HepG2 (cell line): ENCODE measurements around the gene TUT7. TPM values are rescaled to one million over a fixed set of nuclear protein-coding genes. Genes with fewer than 3 reads are reported as not detected.

ENCODE experiments used
- RAD21 ChIP-seq: fragments of 450-650 bp; formaldehyde crosslinking; IDR thresholded peaks from 2 replicates; pipeline ENCODE4 v1.5.0; 2020; ENCODE audit warnings: mild to moderate bottlenecking
- ZNF552 ChIP-seq: sonication (generic); formaldehyde crosslinking; IDR thresholded peaks from 2 replicates; pipeline ENCODE4 v1.9.0; 2022; ENCODE audit warnings: missing genetic modification reagents, mild to moderate bottlenecking, borderline replicate concordance
- ZNF567 ChIP-seq: sonication (generic); formaldehyde crosslinking; IDR thresholded peaks from 2 replicates; pipeline ENCODE4 v1.8.1; 2023; ENCODE audit warnings: mild to moderate bottlenecking, missing genetic modification reagents, borderline replicate concordance
- polyA plus RNA-seq, 8 experiments: library from polyadenylated mRNA; depleted of rRNA in 3 of 8; stranded (reverse) in 7 of 8; unstranded in 1 of 8; fragments of >200 nt; fragmentation: Illumina TruSeq in 4 of 8; extraction: Trizol in 4 of 8; gene quantifications; 2 replicates each; pipeline versions ENCODE4 v1.2.1 to v1.2.3, GENCODE V29; 2011 to 2016; ENCODE audit warnings: low read depth in 4 of 8, missing spikeins in 1 of 8, mixed read lengths in 1 of 8; ENCODE audit not compliant: insufficient read depth in 1 of 8
- total RNA-seq, 5 experiments: library from RNA; depleted of rRNA; stranded (reverse); fragments of >200 nt; fragmentation: Illumina TruSeq; extraction: Trizol; gene quantifications; 2 replicates each; pipeline ENCODE4 v1.2.3, GENCODE V29; 2016; ENCODE audit warnings: low read depth in 1 of 5
- TF ChIP-seq, protein P1 (sequence below): sonication (generic); formaldehyde crosslinking; IDR thresholded peaks from 2 replicates; pipeline ENCODE4 v1.5.0; 2020; ENCODE audit warnings: mild to moderate bottlenecking, missing genetic modification reagents, moderate library complexity
- TF ChIP-seq, protein P2 (sequence below), 2 experiments: fragments of 450-650 bp in 1 of 2; sonication (generic) in 1 of 2; formaldehyde crosslinking in 1 of 2; IDR thresholded peaks; 2 replicates each; pipeline versions ENCODE4 v1.6.1 to v1.8.0; 2016 to 2022; ENCODE audit warnings: antibody characterized with exemption in 1 of 2, mild to moderate bottlenecking in 1 of 2, missing genetic modification reagents in 1 of 2
- TF ChIP-seq, protein P3 (sequence below): sonication (generic); formaldehyde crosslinking; conservative IDR thresholded peaks from 2 replicates; pipeline ENCODE4 v1.5.0; 2020; ENCODE audit warnings: missing genetic modification reagents

Gene TUT7
- total and polyA plus RNA-seq, 2 of the 13 experiments (the other 11 are each of a cell fraction or from before 2014, with no cell fraction given), result 12.0 to 19.4 TPM

DNA sequence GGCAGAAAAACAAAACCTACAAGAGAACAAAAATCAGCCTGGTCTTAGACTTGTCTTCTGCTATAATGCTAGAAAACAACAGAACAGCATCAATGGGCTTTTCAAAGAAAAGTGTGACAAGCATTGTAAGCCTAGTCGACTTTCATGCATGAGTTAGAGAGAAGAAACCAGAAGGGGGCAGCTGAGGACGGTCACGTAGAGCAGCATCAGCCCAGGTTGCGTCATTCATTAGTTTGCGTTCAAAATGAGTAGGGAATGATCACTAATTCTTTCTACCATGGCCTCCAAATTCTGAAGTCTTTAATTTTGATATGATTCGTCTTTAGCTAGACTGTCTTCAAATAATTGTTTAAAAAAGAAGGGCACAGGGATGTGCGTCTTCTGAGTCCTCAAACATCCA, 67.2 kb downstream of the TUT7 start (continued):
- TF ChIP-seq ZNF552 (CRISPR knock-in tag) (no peak), ZNF567 (no peak), RAD21 (0 out of 2 replicates have a peak, but pooled peaks have one; percentile 21)
- TF ChIP-seq, protein P1, sequence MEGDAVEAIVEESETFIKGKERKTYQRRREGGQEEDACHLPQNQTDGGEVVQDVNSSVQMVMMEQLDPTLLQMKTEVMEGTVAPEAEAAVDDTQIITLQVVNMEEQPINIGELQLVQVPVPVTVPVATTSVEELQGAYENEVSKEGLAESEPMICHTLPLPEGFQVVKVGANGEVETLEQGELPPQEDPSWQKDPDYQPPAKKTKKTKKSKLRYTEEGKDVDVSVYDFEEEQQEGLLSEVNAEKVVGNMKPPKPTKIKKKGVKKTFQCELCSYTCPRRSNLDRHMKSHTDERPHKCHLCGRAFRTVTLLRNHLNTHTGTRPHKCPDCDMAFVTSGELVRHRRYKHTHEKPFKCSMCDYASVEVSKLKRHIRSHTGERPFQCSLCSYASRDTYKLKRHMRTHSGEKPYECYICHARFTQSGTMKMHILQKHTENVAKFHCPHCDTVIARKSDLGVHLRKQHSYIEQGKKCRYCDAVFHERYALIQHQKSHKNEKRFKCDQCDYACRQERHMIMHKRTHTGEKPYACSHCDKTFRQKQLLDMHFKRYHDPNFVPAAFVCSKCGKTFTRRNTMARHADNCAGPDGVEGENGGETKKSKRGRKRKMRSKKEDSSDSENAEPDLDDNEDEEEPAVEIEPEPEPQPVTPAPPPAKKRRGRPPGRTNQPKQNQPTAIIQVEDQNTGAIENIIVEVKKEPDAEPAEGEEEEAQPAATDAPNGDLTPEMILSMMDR, result peak; percentile 72
- TF ChIP-seq, protein P2, sequence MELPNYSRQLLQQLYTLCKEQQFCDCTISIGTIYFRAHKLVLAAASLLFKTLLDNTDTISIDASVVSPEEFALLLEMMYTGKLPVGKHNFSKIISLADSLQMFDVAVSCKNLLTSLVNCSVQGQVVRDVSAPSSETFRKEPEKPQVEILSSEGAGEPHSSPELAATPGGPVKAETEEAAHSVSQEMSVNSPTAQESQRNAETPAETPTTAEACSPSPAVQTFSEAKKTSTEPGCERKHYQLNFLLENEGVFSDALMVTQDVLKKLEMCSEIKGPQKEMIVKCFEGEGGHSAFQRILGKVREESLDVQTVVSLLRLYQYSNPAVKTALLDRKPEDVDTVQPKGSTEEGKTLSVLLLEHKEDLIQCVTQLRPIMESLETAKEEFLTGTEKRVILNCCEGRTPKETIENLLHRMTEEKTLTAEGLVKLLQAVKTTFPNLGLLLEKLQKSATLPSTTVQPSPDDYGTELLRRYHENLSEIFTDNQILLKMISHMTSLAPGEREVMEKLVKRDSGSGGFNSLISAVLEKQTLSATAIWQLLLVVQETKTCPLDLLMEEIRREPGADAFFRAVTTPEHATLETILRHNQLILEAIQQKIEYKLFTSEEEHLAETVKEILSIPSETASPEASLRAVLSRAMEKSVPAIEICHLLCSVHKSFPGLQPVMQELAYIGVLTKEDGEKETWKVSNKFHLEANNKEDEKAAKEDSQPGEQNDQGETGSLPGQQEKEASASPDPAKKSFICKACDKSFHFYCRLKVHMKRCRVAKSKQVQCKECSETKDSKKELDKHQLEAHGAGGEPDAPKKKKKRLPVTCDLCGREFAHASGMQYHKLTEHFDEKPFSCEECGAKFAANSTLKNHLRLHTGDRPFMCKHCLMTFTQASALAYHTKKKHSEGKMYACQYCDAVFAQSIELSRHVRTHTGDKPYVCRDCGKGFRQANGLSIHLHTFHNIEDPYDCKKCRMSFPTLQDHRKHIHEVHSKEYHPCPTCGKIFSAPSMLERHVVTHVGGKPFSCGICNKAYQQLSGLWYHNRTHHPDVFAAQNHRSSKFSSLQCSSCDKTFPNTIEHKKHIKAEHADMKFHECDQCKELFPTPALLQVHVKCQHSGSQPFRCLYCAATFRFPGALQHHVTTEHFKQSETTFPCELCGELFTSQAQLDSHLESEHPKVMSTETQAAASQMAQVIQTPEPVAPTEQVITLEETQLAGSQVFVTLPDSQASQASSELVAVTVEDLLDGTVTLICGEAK (IDR thresholded peaks at IDR 0.05), result no peak
- TF ChIP-seq, protein P2 (CRISPR knock-in tag; IDR thresholded peaks at IDR 0.05), result no peak
- TF ChIP-seq, protein P3, sequence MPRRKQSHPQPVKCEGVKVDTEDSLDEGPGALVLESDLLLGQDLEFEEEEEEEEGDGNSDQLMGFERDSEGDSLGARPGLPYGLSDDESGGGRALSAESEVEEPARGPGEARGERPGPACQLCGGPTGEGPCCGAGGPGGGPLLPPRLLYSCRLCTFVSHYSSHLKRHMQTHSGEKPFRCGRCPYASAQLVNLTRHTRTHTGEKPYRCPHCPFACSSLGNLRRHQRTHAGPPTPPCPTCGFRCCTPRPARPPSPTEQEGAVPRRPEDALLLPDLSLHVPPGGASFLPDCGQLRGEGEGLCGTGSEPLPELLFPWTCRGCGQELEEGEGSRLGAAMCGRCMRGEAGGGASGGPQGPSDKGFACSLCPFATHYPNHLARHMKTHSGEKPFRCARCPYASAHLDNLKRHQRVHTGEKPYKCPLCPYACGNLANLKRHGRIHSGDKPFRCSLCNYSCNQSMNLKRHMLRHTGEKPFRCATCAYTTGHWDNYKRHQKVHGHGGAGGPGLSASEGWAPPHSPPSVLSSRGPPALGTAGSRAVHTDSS (CRISPR knock-in tag), result no peak
- TF ChIP-seq, all 625 proteins: peak for 28
